Neuron (in vitro differentiated cells): ENCODE results near the gene CHMP4B.

Experiments used
- H2AFZ ChIP-seq: one replicate; pipeline ENCODE4 v1.6.1; 2013; ENCODE audit warnings: low read depth, mild to moderate bottlenecking, inconsistent platforms, low read length, moderate library complexity
- H3K27me3 ChIP-seq: one replicate; pipeline ENCODE4 v1.6.1; 2013; ENCODE audit warnings: low read length; ENCODE audit not compliant: insufficient read depth
- H3K36me3 ChIP-seq: one replicate; pipeline ENCODE4 v1.6.1; 2013; ENCODE audit warnings: low read length; ENCODE audit not compliant: insufficient read depth
- H3K4me1 ChIP-seq: one replicate; pipeline ENCODE4 v1.6.1; 2013; ENCODE audit warnings: low read length; ENCODE audit not compliant: insufficient read depth
- H3K4me3 ChIP-seq: 2 replicates; pipeline ENCODE4 v1.5.1; 2013; ENCODE audit warnings: mild to moderate bottlenecking, low read length, moderate library complexity
- H3K9me3 ChIP-seq: one replicate; pipeline ENCODE4 v1.6.1; 2013; ENCODE audit warnings: low read length

CHMP4B gene

GRCh38 chr20:33815671-33816070 is 4.5 kb downstream of the CHMP4B start:
- no peaks in the 10 kb centered on the region for H3K27me3 ChIP-seq
- H3K9me3 ChIP-seq = no peaks in the 10 kb centered on the region

GRCh38 chr20:33816191-33816590 is 5.0 kb downstream of the CHMP4B start:
- Histone ChIP-seq H3K9me3 (no peaks in the 10 kb centered on the region), H3K4me3 (no peak overlapping the region), H3K27me3 (no peaks in the 10 kb centered on the region), H3K36me3 (no peaks in the 10 kb centered on the region), H2AFZ (no peak overlapping the region), H3K4me1 (peaks cover 11% of the 10 kb centered on the region)

More at GRCh38 chr20:33815671-33816070, 4.5 kb downstream of the CHMP4B start:
- no peaks in the 10 kb centered on the region for H3K36me3 ChIP-seq
- H3K4me3 ChIP-seq = no peak overlapping the region
- no peak overlapping the region for H2AFZ ChIP-seq
- H3K4me1 ChIP-seq = peaks cover 11% of the 10 kb centered on the region

- H3K27me3 ChIP-seq = no peaks in the 10 kb centered on the region
- H3K4me1 ChIP-seq = peaks cover 11% of the 10 kb centered on the region
- H3K36me3 ChIP-seq = no peaks in the 10 kb centered on the region
- H2AFZ ChIP-seq = no peak overlapping the region
- no peaks in the 10 kb centered on the region for H3K9me3 ChIP-seq
- H3K4me3 ChIP-seq = no peak overlapping the region
These were observed 6.3 kb downstream of the CHMP4B start for GRCh38 chr20:33817411-33817810.

- H3K27me3 ChIP-seq = no peaks in the 10 kb centered on the region
- H3K9me3 ChIP-seq = no peaks in the 10 kb centered on the region
- H3K36me3 ChIP-seq = no peaks in the 10 kb centered on the region
- no peak overlapping the region for H3K4me3 ChIP-seq
- no peaks in the 10 kb centered on the region for H3K4me1 ChIP-seq
- H2AFZ ChIP-seq = no peak overlapping the region
These were observed 8.3 kb downstream of the CHMP4B start for GRCh38 chr20:33819456-33819855.

GRCh38 chr20:33820362-33820761 is 9.2 kb downstream of the CHMP4B start:
- Histone ChIP-seq H3K36me3 (no peaks in the 10 kb centered on the region), H3K27me3 (no peaks in the 10 kb centered on the region), H3K4me1 (peaks cover 2% of the 10 kb centered on the region), H2AFZ (no peak overlapping the region), H3K4me3 (no peak overlapping the region), H3K9me3 (no peaks in the 10 kb centered on the region)

- Histone ChIP-seq H3K27me3 (no peaks in the 10 kb centered on the region), H3K9me3 (no peaks in the 10 kb centered on the region), H3K4me1 (peaks cover 4% of the 10 kb centered on the region), H3K4me3 (no peak overlapping the region), H2AFZ (no peak overlapping the region), H3K36me3 (no peaks in the 10 kb centered on the region)
These were observed 10.2 kb downstream of the CHMP4B start for GRCh38 chr20:33821270-33821836.

GRCh38 chr20:33822423-33822822 is 11.3 kb downstream of the CHMP4B start:
- Histone ChIP-seq H3K4me1 (peaks cover 4% of the 10 kb centered on the region), H3K9me3 (no peaks in the 10 kb centered on the region), H3K4me3 (no peak overlapping the region), H2AFZ (no peak overlapping the region), H3K36me3 (no peaks in the 10 kb centered on the region), H3K27me3 (no peaks in the 10 kb centered on the region)

- H3K27me3 ChIP-seq = no peaks in the 10 kb centered on the region
- H3K4me3 ChIP-seq = no peak overlapping the region
- H3K9me3 ChIP-seq = no peaks in the 10 kb centered on the region
- H2AFZ ChIP-seq = no peak overlapping the region
- H3K36me3 ChIP-seq = no peaks in the 10 kb centered on the region
- H3K4me1 ChIP-seq = peaks cover 4% of the 10 kb centered on the region
These were observed 11.8 kb downstream of the CHMP4B start for GRCh38 chr20:33822991-33823390.

- H2AFZ ChIP-seq = no peak overlapping the region
- H3K9me3 ChIP-seq = no peaks in the 10 kb centered on the region
- no peak overlapping the region for H3K4me3 ChIP-seq
- no peaks in the 10 kb centered on the region for H3K36me3 ChIP-seq
- H3K27me3 ChIP-seq = no peaks in the 10 kb centered on the region
- H3K4me1 ChIP-seq = peaks cover 15% of the 10 kb centered on the region
These were observed 13.7 kb downstream of the CHMP4B start for GRCh38 chr20:33824852-33825251.

- no peaks in the 10 kb centered on the region for H3K27me3 ChIP-seq
- no peaks in the 10 kb centered on the region for H3K9me3 ChIP-seq
- peaks cover 23% of the 10 kb centered on the region for H3K4me1 ChIP-seq
- H3K36me3 ChIP-seq = no peaks in the 10 kb centered on the region
- H3K4me3 ChIP-seq = no peak overlapping the region
- H2AFZ ChIP-seq = no peak overlapping the region
These were observed 14.5 kb downstream of the CHMP4B start for GRCh38 chr20:33825340-33826269.

GRCh38 chr20:33826270-33826897 is 15.2 kb downstream of the CHMP4B start:
- peaks cover 28% of the 10 kb centered on the region for H3K4me1 ChIP-seq
- H3K9me3 ChIP-seq = no peaks in the 10 kb centered on the region
- H3K4me3 ChIP-seq = no peak overlapping the region

GRCh38 chr20:33827109-33827508 is 16.0 kb downstream of the CHMP4B start:
- H3K9me3 ChIP-seq = no peaks in the 10 kb centered on the region
- H3K36me3 ChIP-seq = no peaks in the 10 kb centered on the region
- peaks cover 35% of the 10 kb centered on the region for H3K4me1 ChIP-seq
- H2AFZ ChIP-seq = no peak overlapping the region
- no peaks in the 10 kb centered on the region for H3K27me3 ChIP-seq
- H3K4me3 ChIP-seq = no peak overlapping the region

More at GRCh38 chr20:33826270-33826897, 15.2 kb downstream of the CHMP4B start:
- Histone ChIP-seq H3K27me3 (no peaks in the 10 kb centered on the region), H2AFZ (no peak overlapping the region), H3K36me3 (no peaks in the 10 kb centered on the region)

GRCh38 chr20:33827634-33828325 is 16.6 kb downstream of the CHMP4B start:
- H3K4me1 ChIP-seq = peaks cover 42% of the 10 kb centered on the region
- H2AFZ ChIP-seq = no peak overlapping the region
- no peaks in the 10 kb centered on the region for H3K27me3 ChIP-seq
- no peak overlapping the region for H3K4me3 ChIP-seq
- H3K36me3 ChIP-seq = no peaks in the 10 kb centered on the region
- H3K9me3 ChIP-seq = no peaks in the 10 kb centered on the region
